Measurements from ENCODE around the gene CALHM5.
A peak's percentile ranks its signal among the peaks of the same experiment; 100 is the strongest.

Gene CALHM5

GRCh38 chr6:116500969-116501433, 10.4 kb upstream of the CALHM5 start:
- Histone ChIP-seq H3K27me3 (ENCODE audit: control insufficient read depth, insufficient read depth, low read length) (no peaks in the 10 kb centered on the region), H2AFZ (peak overlapping the region; percentile 47), H3K4me3 (ENCODE audit: low read depth, low read length) (no peak overlapping the region), H3K27ac (no peak overlapping the region), H3K36me3 (ENCODE audit: control insufficient read depth, insufficient read depth, low read length) (no peaks in the 10 kb centered on the region), H3K4me1 (no peaks in the 10 kb centered on the region), H3K4me2 (ENCODE audit: low read length) (no peak overlapping the region), H3K9ac (no peak overlapping the region), H3K79me2 (no peaks in the 10 kb centered on the region), H3K9me3 (ENCODE audit: control insufficient read depth, low read length) (no peaks in the 10 kb centered on the region)
- TF ChIP-seq, protein P1, sequence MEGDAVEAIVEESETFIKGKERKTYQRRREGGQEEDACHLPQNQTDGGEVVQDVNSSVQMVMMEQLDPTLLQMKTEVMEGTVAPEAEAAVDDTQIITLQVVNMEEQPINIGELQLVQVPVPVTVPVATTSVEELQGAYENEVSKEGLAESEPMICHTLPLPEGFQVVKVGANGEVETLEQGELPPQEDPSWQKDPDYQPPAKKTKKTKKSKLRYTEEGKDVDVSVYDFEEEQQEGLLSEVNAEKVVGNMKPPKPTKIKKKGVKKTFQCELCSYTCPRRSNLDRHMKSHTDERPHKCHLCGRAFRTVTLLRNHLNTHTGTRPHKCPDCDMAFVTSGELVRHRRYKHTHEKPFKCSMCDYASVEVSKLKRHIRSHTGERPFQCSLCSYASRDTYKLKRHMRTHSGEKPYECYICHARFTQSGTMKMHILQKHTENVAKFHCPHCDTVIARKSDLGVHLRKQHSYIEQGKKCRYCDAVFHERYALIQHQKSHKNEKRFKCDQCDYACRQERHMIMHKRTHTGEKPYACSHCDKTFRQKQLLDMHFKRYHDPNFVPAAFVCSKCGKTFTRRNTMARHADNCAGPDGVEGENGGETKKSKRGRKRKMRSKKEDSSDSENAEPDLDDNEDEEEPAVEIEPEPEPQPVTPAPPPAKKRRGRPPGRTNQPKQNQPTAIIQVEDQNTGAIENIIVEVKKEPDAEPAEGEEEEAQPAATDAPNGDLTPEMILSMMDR (IDR thresholded peaks at IDR 0.05) = no peak

DNA sequence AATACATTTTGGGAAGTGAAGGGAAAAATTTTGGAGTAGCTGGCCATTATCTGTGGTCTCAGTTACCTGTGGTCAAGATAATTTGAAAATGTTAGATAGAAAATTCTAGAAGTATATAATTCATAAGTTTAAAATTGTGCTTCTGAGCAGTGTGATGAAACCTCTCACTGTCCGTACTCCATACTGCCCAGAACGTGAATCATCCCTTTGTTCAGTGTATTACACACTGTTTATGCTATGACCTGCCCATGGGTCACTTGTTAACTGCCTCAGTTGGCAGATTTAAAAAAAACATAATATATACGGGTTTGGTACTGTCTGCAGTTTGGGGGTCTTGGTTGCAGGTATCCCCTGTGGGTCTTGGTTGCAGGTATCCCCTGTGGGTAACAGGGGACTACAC, 4.1 kb upstream of the CALHM5 start:
- Histone ChIP-seq H3K4me1 (peaks cover 4% of the 10 kb centered on the region), H3K36me3 (ENCODE audit: control insufficient read depth, insufficient read depth, low read length) (no peaks in the 10 kb centered on the region), H3K79me2 (no peaks in the 10 kb centered on the region), H3K9me3 (ENCODE audit: control insufficient read depth, low read length) (no peaks in the 10 kb centered on the region), H3K9ac (no peak overlapping the region), H3K27me3 (ENCODE audit: control insufficient read depth, insufficient read depth, low read length) (no peaks in the 10 kb centered on the region), H3K27ac (no peak overlapping the region), H3K4me2 (ENCODE audit: low read length) (no peak overlapping the region), H3K4me3 (ENCODE audit: low read depth, low read length) (no peak overlapping the region), H2AFZ (no peak overlapping the region)
- TF ChIP-seq, protein P1 (IDR thresholded peaks at IDR 0.05) = no peak

DNA sequence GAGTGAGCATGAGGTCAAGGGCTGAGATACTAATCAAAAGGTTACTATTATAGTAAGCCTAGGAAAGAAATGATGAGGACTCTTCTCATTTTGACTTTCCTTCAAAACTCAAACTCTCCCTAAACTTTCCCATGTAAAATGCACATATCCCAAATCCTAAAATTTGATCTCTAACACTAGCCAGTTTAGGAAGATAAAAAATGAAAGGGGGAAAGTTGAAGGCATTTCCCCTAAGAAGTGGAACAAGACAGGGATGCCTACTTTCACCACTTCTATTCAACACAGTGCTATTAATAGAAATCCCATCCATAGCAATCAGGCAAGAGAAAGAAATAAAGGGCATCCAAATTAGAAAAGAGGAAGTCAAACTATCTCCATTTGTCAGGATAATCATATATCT, 2.9 kb upstream of the CALHM5 start:
- H3K9me3 ChIP-seq (ENCODE audit: control insufficient read depth, low read length) = no peaks in the 10 kb centered on the region
- no peak overlapping the region for H3K4me3 ChIP-seq (ENCODE audit: low read depth, low read length)
- H3K4me1 ChIP-seq = peaks cover 9% of the 10 kb centered on the region
- no peak overlapping the region for H2AFZ ChIP-seq
- TF ChIP-seq, protein P1 (IDR thresholded peaks at IDR 0.05) = no peak
- no peak overlapping the region for H3K27ac ChIP-seq
- no peak overlapping the region for H3K9ac ChIP-seq
- no peak overlapping the region for H3K4me2 ChIP-seq (ENCODE audit: low read length)
- H3K79me2 ChIP-seq = no peaks in the 10 kb centered on the region
- no peaks in the 10 kb centered on the region for H3K27me3 ChIP-seq (ENCODE audit: control insufficient read depth, insufficient read depth, low read length)
- no peaks in the 10 kb centered on the region for H3K36me3 ChIP-seq (ENCODE audit: control insufficient read depth, insufficient read depth, low read length)

DNA sequence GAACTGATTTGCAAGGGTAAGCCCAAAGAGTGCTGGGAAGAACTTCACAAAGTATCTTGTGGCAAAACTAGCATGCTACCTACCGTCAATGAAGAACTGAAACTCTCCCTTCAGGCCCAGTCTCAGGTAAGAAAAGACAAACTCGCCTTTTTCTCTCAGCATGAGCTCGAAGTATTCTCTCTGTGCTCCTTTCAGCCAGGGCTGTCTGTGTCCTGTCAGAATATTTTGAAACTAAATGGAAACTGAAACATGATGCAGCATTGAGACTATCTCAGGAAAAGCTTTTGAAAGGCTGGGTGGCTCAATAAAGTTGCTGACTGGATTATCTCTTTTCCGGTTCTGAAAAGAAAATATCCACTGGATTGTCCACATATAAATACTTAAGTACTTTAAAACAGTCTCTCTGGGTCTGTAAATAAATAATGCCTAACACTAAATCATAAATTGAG, 696 bp downstream of the CALHM5 start:
- Histone ChIP-seq H3K4me2 (ENCODE audit: low read length) (peak overlapping the region; percentile 10), H3K27ac (peak overlapping the region; percentile 90)

DNA sequence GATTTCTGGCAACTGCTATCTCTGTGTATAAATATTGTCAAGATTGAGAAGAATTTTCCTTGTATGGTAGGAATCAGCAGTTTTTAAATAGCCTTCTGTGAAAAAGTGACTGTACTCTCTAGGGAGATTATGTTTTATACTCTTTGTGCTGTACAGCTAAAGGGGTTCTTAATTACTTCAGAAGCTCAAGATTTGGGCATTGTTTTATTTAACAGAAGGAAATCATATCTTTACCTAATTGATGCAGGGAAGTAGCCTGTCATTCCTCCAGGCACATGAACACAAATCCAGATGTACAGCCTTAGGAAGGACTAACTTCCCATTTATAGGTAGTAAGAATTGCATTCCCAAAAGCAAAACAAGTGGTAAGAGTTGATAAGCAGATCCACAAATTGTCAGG, 1.3 kb downstream of the CALHM5 start:
- TF ChIP-seq, protein P1 (IDR thresholded peaks at IDR 0.05) = no peak
- peak overlapping the region; percentile 10 for H3K4me2 ChIP-seq (ENCODE audit: low read length)
- H3K27ac ChIP-seq = peak overlapping the region; percentile 90
- H3K9ac ChIP-seq = peak overlapping the region; percentile 12
- no peaks in the 10 kb centered on the region for H3K36me3 ChIP-seq (ENCODE audit: control insufficient read depth, insufficient read depth, low read length)
- H3K27me3 ChIP-seq (ENCODE audit: control insufficient read depth, insufficient read depth, low read length) = no peaks in the 10 kb centered on the region
- peak overlapping the region; percentile 83 for H2AFZ ChIP-seq
- no peaks in the 10 kb centered on the region for H3K79me2 ChIP-seq
- H3K9me3 ChIP-seq (ENCODE audit: control insufficient read depth, low read length) = no peaks in the 10 kb centered on the region
- H3K4me3 ChIP-seq (ENCODE audit: low read depth, low read length) = peak overlapping the region; percentile 7
- peaks cover 9% of the 10 kb centered on the region for H3K4me1 ChIP-seq

More for the DNA sequence above, 696 bp downstream of the CALHM5 start:
- no peaks in the 10 kb centered on the region for H3K27me3 ChIP-seq (ENCODE audit: control insufficient read depth, insufficient read depth, low read length)
- TF ChIP-seq, protein P1 (IDR thresholded peaks at IDR 0.05) = no peak
- no peaks in the 10 kb centered on the region for H3K79me2 ChIP-seq
- no peaks in the 10 kb centered on the region for H3K9me3 ChIP-seq (ENCODE audit: control insufficient read depth, low read length)
- H3K4me1 ChIP-seq = peaks cover 9% of the 10 kb centered on the region
- peak overlapping the region; percentile 12 for H3K9ac ChIP-seq
- peak overlapping the region; percentile 7 for H3K4me3 ChIP-seq (ENCODE audit: low read depth, low read length)
- peak overlapping the region; percentile 83 for H2AFZ ChIP-seq
- no peaks in the 10 kb centered on the region for H3K36me3 ChIP-seq (ENCODE audit: control insufficient read depth, insufficient read depth, low read length)
